Skin of body (tissue), 2 donors: Measurements from ENCODE around the gene PAXX. TPM values are rescaled to one million over a fixed set of nuclear protein-coding genes. Genes with fewer than 3 reads are reported as not detected.

Experiments
- DNase-seq: peaks from one replicate; lab custom pipeline; 2025; lab: John Stamatoyannopoulos, UW
- total RNA-seq: library from RNA; depleted of rRNA; stranded (reverse); fragments of >200 nt; gene quantifications from one replicate; pipeline ENCODE4 v1.2.3, GENCODE V29; 2014

The PAXX gene
- total RNA-seq, 1 donor from 2014 or later = 13.0 TPM

- DNase-seq = no peak
Measured at GRCh38 chr9:137016436-137016835, 24.2 kb downstream of the PAXX start.

- DNase-seq = no peak
Measured at GRCh38 chr9:137017071-137017470, 24.8 kb downstream of the PAXX start.

GRCh38 chr9:137017791-137018497 is 25.7 kb downstream of the PAXX start:
- DNase-seq = no peak

- no peak for DNase-seq
Measured at GRCh38 chr9:137018761-137019559, 26.7 kb downstream of the PAXX start.

- no peak for DNase-seq
Measured at GRCh38 chr9:137019891-137020683, 27.9 kb downstream of the PAXX start.

- DNase-seq = no peak
Measured at GRCh38 chr9:137020771-137021567, 28.7 kb downstream of the PAXX start.

GRCh38 chr9:137021568-137021978 is 29.4 kb downstream of the PAXX start:
- DNase-seq = no peak

GRCh38 chr9:137021979-137022661 is 29.9 kb downstream of the PAXX start:
- DNase-seq = no peak

GRCh38 chr9:137022662-137023008 is 30.4 kb downstream of the PAXX start:
- no peak for DNase-seq

GRCh38 chr9:137023157-137023556 is 30.9 kb downstream of the PAXX start:
- no peak for DNase-seq

GRCh38 chr9:137023583-137023991 is 31.4 kb downstream of the PAXX start:
- no peak for DNase-seq

- no peak for DNase-seq
Measured at GRCh38 chr9:137025517-137025966, 33.3 kb downstream of the PAXX start.

- DNase-seq = no peak
Measured at GRCh38 chr9:137026384-137026783, 34.2 kb downstream of the PAXX start.

- DNase-seq = no peak
Measured at GRCh38 chr9:137026828-137027227, 34.6 kb downstream of the PAXX start.

- DNase-seq = no peak
Measured at GRCh38 chr9:137027369-137028262, 35.4 kb downstream of the PAXX start, which contains the start of gene ABCA2. Gene ABCA2, minus strand, starts transcription at chr9:137028237. Its CDS starts 97 bp downstream, at chr9:137028140.

GRCh38 chr9:137028263-137029057 is 36.2 kb downstream of the PAXX start:
- DNase-seq = no peak

GRCh38 chr9:137029058-137029936 is 37.1 kb downstream of the PAXX start:
- no peak for DNase-seq

GRCh38 chr9:137030006-137030405 is 37.8 kb downstream of the PAXX start:
- DNase-seq = no peak
